Transverse colon (tissue), 4 donors: ENCODE data around the gene GNLY. TPM values are rescaled to one million over a fixed set of nuclear protein-coding genes. Genes with fewer than 3 reads are reported as not detected.

ENCODE experiments used
- DNase-seq: peaks from one replicate; pipeline ENCODE4 v3.0.0-alpha.2; 2019
- H3K27ac ChIP-seq, 4 donors: fragments of 200-600 bp; sonication (generic); 2 replicates each; pipeline ENCODE4 v1.5.1; 2016 to 2018; ENCODE audit warnings: inconsistent platforms in 4 of 4
- H3K27me3 ChIP-seq: fragments of 200-600 bp; sonication (generic); 2 replicates; pipeline ENCODE4 v1.5.1; 2017; ENCODE audit warnings: inconsistent platforms
- H3K36me3 ChIP-seq, 4 donors: fragments of 200-600 bp; sonication (generic); 2 replicates each; pipeline ENCODE4 v1.5.1; 2017 to 2019; ENCODE audit warnings: inconsistent platforms in 4 of 4
- H3K4me1 ChIP-seq, 4 donors: fragments of 200-600 bp; sonication (generic); 2 replicates each; pipeline ENCODE4 v1.5.1; 2017 to 2020; ENCODE audit warnings: inconsistent platforms in 4 of 4
- H3K4me3 ChIP-seq, 4 donors: fragments of 200-600 bp; sonication (generic); 1 replicate in 1 of 4; 2 replicates in 3 of 4; pipeline versions ENCODE4 v1.5.1 to v1.6.1; 2017 to 2019; ENCODE audit warnings: inconsistent platforms in 4 of 4
- H3K9me3 ChIP-seq, 2 donors: fragments of 200-600 bp; sonication (generic); 2 replicates each; pipeline ENCODE4 v1.5.1; 2017 to 2019; ENCODE audit warnings: inconsistent platforms in 2 of 2
- EP300 ChIP-seq: sonication (generic); formaldehyde crosslinking; IDR thresholded peaks from one replicate; pipeline ENCODE4 v1.6.1; 2017; ENCODE audit warnings: antibody characterized with exemption, low read depth
- POLR2A ChIP-seq: fragments of 450-650 bp; IDR thresholded peaks from one replicate; pipeline ENCODE4 v1.6.1; 2016; ENCODE audit warnings: antibody characterized with exemption, mild to moderate bottlenecking, moderate library complexity
- POLR2AphosphoS5 ChIP-seq, 3 donors: sonication (generic); formaldehyde crosslinking; IDR thresholded peaks; one replicate each; pipeline ENCODE4 v1.6.1; 2016; ENCODE audit warnings: antibody characterized with exemption in 3 of 3
- WGBS, 2 donors: methylation state at CpG; one replicate each; pipeline ENCODE4 v1.1.5; 2018; ENCODE audit warnings: low coverage in 1 of 2; 5-methylcytosine and 5-hydroxymethylcytosine counted together
- in situ Hi-C, 4 donors: fragments of 200-750 bp; cut with MboI; loops; one replicate each; pipeline versions ENCODE4 v1.15.0 to v1.15.1; 2017; ENCODE audit warnings: low sequenced_read_pairs in 3 of 4, low pct_ligation_motif_present in 1 of 4, low pct_unique_long_range_greater_than_20kb in 1 of 4
- intact Hi-C: fragments of 100-400 bp; cut with DNase I; formaldehyde crosslinking; loops from one replicate; pipeline ENCODE4 v1.15.1; 2023; ENCODE audit warnings: low total_unique reads
- total RNA-seq, 4 donors: library from RNA; depleted of rRNA; stranded (reverse); fragments of >200 nt; gene quantifications; one replicate each; pipeline ENCODE4 v1.1.0, GENCODE V29; 2016
- TF ChIP-seq, protein P1 (sequence below), 5 experiments: fragments of 200-600 bp in 3 of 5; fragments of 450-650 bp in 2 of 5; sonication (generic) in 3 of 5; IDR thresholded peaks; 1 replicate in 2 of 5; 2 replicates in 3 of 5; pipeline ENCODE4 v1.5.1; 2016 to 2017; ENCODE audit warnings: antibody characterized with exemption in 5 of 5, inconsistent platforms in 3 of 5, mild to moderate bottlenecking in 2 of 5, moderate library complexity in 1 of 5

The GNLY gene
- total RNA-seq, 4 donors from 2014 or later = 5.2 to 11.7 TPM; not detected in 2

DNA sequence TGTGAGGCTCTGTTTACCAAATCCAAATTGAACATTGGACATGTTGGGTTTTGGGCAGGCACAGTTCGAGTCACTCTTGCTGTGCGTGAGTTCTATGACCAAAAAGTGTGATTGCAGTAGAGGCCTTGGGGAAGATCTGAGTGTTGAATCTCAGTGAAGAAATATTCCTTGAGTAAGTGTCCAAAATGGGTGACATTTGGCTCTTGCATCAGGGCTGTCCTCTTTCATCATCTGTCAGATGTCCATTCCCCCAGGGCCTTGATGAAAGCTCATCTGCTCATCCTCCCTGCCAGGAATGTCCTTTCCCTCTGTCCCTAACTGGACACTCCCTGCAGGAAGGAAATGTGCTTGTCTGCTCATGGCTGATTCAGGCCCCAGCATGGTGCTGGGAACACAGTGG is 19.7 kb upstream of the GNLY start:
- no peak overlapping the region for H3K27ac ChIP-seq
- no peak for DNase-seq
- H3K4me1 ChIP-seq = peaks cover 4 to 8% (median 6%) of the 10 kb centered on the region in 4 donors
- H3K36me3 ChIP-seq = no peaks in the 10 kb centered on the region
- no peaks in the 10 kb centered on the region for H3K27me3 ChIP-seq
- H3K4me3 ChIP-seq = no peak overlapping the region
- intact Hi-C loops = no loop called here
- TF ChIP-seq, protein P1, sequence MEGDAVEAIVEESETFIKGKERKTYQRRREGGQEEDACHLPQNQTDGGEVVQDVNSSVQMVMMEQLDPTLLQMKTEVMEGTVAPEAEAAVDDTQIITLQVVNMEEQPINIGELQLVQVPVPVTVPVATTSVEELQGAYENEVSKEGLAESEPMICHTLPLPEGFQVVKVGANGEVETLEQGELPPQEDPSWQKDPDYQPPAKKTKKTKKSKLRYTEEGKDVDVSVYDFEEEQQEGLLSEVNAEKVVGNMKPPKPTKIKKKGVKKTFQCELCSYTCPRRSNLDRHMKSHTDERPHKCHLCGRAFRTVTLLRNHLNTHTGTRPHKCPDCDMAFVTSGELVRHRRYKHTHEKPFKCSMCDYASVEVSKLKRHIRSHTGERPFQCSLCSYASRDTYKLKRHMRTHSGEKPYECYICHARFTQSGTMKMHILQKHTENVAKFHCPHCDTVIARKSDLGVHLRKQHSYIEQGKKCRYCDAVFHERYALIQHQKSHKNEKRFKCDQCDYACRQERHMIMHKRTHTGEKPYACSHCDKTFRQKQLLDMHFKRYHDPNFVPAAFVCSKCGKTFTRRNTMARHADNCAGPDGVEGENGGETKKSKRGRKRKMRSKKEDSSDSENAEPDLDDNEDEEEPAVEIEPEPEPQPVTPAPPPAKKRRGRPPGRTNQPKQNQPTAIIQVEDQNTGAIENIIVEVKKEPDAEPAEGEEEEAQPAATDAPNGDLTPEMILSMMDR (IDR thresholded peaks at IDR 0.05) = no peak
- TF ChIP-seq POLR2A = no peak
- TF ChIP-seq EP300 = no peak
- no peak for TF ChIP-seq POLR2AphosphoS5 (IDR thresholded peaks at IDR 0.05)
- in situ Hi-C loops = no loop called here
- 90% methylated on average over 2 of the region's 2 CpGs; no CpG with 5 or more reads in 1 of the 2 donors for WGBS, 2 donors
- H3K9me3 ChIP-seq = no peaks in the 10 kb centered on the region

DNA sequence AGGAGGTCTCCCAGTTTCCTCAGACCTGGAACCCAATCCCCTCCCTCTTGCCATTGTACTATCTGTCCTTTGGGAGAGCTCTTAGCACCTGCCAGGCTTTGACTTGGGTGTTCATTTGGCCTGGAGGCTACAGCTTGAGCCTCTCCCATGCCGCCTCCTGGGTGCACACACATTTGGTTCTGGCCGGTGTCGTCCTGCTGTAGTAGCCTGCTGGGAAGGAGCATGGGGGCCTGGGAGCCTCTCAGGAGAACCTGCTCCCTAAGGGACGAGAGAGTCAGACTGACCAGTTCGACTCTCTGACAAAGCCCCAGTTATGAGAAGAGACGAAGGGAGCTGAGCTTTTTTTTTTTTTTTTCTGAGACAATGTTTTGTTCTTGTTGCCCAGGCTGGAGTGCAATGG is 18.7 kb upstream of the GNLY start:
- Histone ChIP-seq H3K4me1 (peaks cover 4 to 8% (median 6%) of the 10 kb centered on the region in 4 donors), H3K36me3 (no peaks in the 10 kb centered on the region), H3K27ac (no peak overlapping the region), H3K27me3 (no peaks in the 10 kb centered on the region), H3K9me3 (no peaks in the 10 kb centered on the region), H3K4me3 (no peak overlapping the region)
- in situ Hi-C loops = no loop called here
- TF ChIP-seq, protein P1 (IDR thresholded peaks at IDR 0.05) = no peak
- no peak for TF ChIP-seq EP300
- no peak for TF ChIP-seq POLR2AphosphoS5 (IDR thresholded peaks at IDR 0.05)
- no peak for TF ChIP-seq POLR2A
- intact Hi-C loops = no loop called here
- no peak for DNase-seq
- WGBS, 2 donors = 90 to 100% methylated on average over 3 to 6 of the region's 6 CpGs

DNA sequence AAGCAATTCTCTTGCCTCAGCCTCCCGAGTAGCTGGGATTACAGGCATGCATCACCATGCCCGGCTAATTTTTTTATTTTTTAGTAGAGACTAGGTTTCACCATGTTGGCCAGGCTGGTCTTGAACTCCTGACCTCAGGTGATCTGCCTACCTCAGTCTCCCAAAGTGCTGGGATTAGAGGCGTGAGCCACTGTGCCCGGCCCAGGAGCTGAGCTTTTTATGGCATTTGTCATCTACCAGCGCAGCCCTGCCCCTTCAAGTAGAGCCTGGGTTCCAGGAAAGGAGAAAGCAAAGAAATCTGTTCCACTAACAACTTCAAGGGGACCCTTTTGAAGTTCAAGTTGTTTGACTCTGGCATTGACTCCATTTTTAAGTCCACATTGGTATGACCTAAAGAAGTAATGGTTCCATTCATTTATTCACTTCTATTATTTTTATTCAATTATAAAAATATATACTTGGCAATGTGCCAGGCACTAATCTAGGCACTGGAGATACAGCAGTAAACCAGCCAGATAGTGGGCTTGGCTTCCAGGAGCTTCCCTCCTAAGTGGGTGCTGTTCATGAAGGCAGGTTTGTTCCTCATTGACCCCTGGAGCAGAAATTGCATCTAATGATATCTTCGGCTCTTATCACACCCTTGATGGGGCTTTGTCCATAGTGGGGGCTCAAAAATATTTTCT is 18.2 kb upstream of the GNLY start:
- no peaks in the 10 kb centered on the region for H3K27me3 ChIP-seq
- intact Hi-C loops = no loop called here
- peaks cover 4 to 8% (median 6%) of the 10 kb centered on the region in 4 donors for H3K4me1 ChIP-seq
- H3K9me3 ChIP-seq = no peaks in the 10 kb centered on the region
- no peak overlapping the region for H3K4me3 ChIP-seq
- WGBS, 2 donors = 63 to 77% methylated on average over 2 to 6 of the region's 6 CpGs
- DNase-seq = no peak
- TF ChIP-seq, protein P1 (IDR thresholded peaks at IDR 0.05) = no peak
- TF ChIP-seq POLR2AphosphoS5 (IDR thresholded peaks at IDR 0.05) (no peak), EP300 (no peak), POLR2A (no peak)
- no peak overlapping the region for H3K27ac ChIP-seq
- H3K36me3 ChIP-seq = no peaks in the 10 kb centered on the region
- in situ Hi-C loops = no loop called here

DNA sequence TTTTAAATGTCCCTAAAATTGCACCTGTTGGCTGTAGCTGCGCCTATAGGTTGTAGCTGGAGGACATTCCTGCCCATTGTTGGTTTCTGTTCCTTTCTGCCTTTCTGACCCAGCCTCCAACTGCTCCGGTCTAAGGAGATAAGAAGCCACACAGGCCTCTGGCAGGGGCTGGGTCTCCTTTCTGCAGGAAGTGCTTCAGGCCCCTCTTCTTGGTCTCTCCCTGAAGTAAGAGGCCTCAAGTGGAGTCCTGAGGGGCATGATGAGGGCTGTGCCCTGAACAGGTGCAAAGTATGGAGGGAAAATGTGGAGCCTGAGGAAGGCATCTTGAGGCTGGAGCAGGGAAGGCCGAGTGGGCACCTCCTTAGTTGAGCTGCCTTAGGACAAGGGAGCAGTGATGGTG is 15.8 kb upstream of the GNLY start:
- Histone ChIP-seq H3K27me3 (no peaks in the 10 kb centered on the region), H3K36me3 (no peaks in the 10 kb centered on the region), H3K9me3 (no peaks in the 10 kb centered on the region), H3K27ac (no peak overlapping the region), H3K4me3 (no peak overlapping the region), H3K4me1 (peaks cover 4 to 8% (median 6%) of the 10 kb centered on the region in 4 donors)
- 70% methylated on average over 3 of the region's 3 CpGs; no CpG with 5 or more reads in 1 of the 2 donors for WGBS, 2 donors
- TF ChIP-seq, protein P1 (IDR thresholded peaks at IDR 0.05) = no peak
- no peak for TF ChIP-seq POLR2AphosphoS5 (IDR thresholded peaks at IDR 0.05)
- in situ Hi-C loops = no loop called here
- DNase-seq = no peak
- intact Hi-C loops = no loop called here
